RWPE2 (cell line): ENCODE measurements around the gene SDK2.

Source experiments
- ATAC-seq: fragments of 200-7000 bp; cut with Tn5 transposase; 3 replicates; pipeline ENCODE4 v1.9.1; 2021; ENCODE audit warnings: low read depth
- DNase-seq: peaks from one replicate; pipeline ENCODE4 v3.0.0-alpha.2; 2020; ENCODE audit warnings: low spot score
- H3K27ac ChIP-seq: fragments of 450-650 bp; 2 replicates; pipeline ENCODE4 v1.5.1; 2017; ENCODE audit warnings: mild to moderate bottlenecking; ENCODE audit not compliant: poor library complexity, severe bottlenecking
- H3K27me3 ChIP-seq: fragments of 250-450 bp; sonication (Bioruptor Pico); 2 replicates; pipeline ENCODE4 v1.5.1; 2021; ENCODE audit warnings: mild to moderate bottlenecking, moderate library complexity; ENCODE audit not compliant: insufficient read depth, poor library complexity, severe bottlenecking
- H3K36me3 ChIP-seq: fragments of 250-450 bp; sonication (Bioruptor Pico); 2 replicates; pipeline ENCODE4 v1.5.1; 2020; ENCODE audit warnings: low read depth, mild to moderate bottlenecking, moderate library complexity
- H3K4me1 ChIP-seq: fragments of 250-450 bp; sonication (Bioruptor Pico); 2 replicates; pipeline ENCODE4 v1.5.1; 2021; ENCODE audit warnings: mild to moderate bottlenecking, moderate library complexity; ENCODE audit not compliant: insufficient read depth, poor library complexity, severe bottlenecking
- H3K4me3 ChIP-seq: fragments of 250-450 bp; sonication (Bioruptor Pico); 2 replicates; pipeline ENCODE4 v1.5.1; 2021; ENCODE audit warnings: mild to moderate bottlenecking, moderate library complexity; ENCODE audit not compliant: severe bottlenecking
- H3K9me3 ChIP-seq: fragments of 250-450 bp; sonication (Bioruptor Pico); 2 replicates; pipeline ENCODE4 v1.5.1; 2021; ENCODE audit warnings: mild to moderate bottlenecking, moderate library complexity; ENCODE audit not compliant: severe bottlenecking
- TF ChIP-seq, protein P1 (sequence below): fragments of 450-650 bp; IDR thresholded peaks from one replicate; pipeline ENCODE4 v1.5.1; 2017; ENCODE audit warnings: mild to moderate bottlenecking, moderate library complexity; ENCODE audit not compliant: poor library complexity, severe bottlenecking

The SDK2 gene

DNA sequence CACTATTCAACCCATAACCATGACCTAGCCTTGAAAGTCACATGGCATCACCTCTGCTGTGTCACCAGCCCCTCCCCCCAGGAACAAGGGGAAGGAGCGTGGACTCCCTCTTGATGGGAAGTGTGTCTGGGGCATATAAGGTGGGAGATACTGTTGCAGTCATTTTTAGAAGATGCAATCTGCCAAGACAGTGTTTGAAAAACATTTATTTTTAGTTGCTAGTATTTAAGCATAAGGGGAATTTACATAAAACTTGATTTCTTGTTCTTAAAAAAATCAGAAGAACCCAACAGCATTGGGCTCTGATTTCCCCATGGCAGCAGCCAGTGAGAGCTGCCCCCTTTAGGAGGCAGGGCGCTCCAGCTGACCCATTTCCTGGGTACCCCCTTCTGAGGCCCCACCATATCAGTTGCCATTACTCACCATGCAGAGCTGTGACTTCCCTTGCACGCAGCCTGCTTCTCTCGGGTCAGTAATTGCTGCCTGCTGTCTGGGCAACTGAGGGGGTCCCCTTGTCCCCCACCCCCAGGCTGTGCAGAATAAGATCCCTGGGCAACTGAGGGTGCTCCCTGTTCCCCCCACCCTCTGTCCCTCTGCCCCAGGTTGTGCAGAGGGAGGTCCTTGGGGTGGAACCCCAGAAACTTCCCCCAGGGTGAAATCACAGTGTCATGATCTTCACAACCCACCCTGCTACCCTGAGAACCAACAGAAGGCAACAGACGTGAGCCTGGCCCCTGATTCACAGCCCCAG is 320.7 kb downstream of the SDK2 start:
- Histone ChIP-seq H3K27me3 (no peaks in the 10 kb centered on the region), H3K9me3 (no peaks in the 10 kb centered on the region), H3K4me3 (no peak overlapping the region), H3K4me1 (peaks cover 9% of the 10 kb centered on the region), H3K27ac (no peak overlapping the region), H3K36me3 (no peaks in the 10 kb centered on the region)
- DNase-seq (no peak), ATAC-seq (no peak)
- TF ChIP-seq, protein P1, sequence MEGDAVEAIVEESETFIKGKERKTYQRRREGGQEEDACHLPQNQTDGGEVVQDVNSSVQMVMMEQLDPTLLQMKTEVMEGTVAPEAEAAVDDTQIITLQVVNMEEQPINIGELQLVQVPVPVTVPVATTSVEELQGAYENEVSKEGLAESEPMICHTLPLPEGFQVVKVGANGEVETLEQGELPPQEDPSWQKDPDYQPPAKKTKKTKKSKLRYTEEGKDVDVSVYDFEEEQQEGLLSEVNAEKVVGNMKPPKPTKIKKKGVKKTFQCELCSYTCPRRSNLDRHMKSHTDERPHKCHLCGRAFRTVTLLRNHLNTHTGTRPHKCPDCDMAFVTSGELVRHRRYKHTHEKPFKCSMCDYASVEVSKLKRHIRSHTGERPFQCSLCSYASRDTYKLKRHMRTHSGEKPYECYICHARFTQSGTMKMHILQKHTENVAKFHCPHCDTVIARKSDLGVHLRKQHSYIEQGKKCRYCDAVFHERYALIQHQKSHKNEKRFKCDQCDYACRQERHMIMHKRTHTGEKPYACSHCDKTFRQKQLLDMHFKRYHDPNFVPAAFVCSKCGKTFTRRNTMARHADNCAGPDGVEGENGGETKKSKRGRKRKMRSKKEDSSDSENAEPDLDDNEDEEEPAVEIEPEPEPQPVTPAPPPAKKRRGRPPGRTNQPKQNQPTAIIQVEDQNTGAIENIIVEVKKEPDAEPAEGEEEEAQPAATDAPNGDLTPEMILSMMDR = no peak

DNA sequence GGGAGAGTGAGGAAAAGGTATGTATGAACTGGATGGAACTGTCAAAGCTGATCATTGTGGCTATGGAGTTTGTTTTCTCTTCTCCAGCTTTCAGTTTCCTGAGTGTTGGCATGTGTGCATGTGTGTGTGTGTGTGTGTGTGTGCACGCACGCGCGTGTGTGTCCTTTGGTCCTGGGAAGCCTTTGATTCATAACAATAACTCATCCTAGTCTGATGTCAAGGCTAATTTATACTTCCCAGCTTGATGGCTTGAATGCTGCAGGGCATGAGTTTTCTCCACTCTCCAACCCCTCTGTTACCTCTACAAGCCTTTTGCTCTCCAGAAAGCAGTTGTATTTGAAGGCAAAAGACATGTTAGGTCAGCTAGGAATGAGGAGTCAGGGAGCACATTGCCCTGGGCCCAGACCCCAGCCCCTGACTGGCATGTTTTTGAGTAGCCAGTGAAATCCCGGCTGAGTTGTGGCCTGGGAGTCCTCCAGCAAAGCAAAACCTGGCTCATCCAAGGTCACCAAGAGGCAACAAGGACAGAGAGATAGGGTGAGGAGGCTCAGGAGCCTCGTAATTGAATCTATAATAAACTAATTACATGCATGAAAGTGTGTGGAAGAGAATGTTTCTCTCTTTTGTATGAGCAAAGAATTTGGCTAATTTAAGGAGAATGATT is 323.5 kb downstream of the SDK2 start:
- no peaks in the 10 kb centered on the region for H3K36me3 ChIP-seq
- no peaks in the 10 kb centered on the region for H3K9me3 ChIP-seq
- H3K27ac ChIP-seq = no peak overlapping the region
- peaks cover 9% of the 10 kb centered on the region for H3K4me1 ChIP-seq
- H3K27me3 ChIP-seq = no peaks in the 10 kb centered on the region
- ATAC-seq (no peak), DNase-seq (no peak)
- no peak overlapping the region for H3K4me3 ChIP-seq
- TF ChIP-seq, protein P1 = no peak

DNA sequence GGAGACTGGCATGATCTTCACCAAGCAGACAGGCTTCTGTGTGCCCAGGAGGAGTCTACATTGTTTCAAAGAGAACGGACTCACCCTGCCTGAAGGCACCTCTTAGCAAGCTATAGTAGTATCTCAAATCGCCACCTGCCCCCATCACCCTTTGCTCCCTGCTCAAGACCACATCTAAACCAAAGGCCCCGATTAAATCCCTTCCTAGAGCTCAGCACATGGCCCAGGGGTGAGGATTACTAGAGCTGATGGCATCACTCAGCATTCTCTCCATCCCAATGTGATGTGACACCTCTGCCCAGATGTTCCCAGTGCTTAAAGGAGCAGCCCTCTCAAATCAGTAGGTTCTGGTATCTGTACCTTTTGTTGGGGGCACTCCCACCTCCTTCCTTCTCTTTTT is 324.5 kb downstream of the SDK2 start:
- no peaks in the 10 kb centered on the region for H3K27me3 ChIP-seq
- TF ChIP-seq, protein P1 = no peak
- ATAC-seq (no peak), DNase-seq (no peak)
- peaks cover 14% of the 10 kb centered on the region for H3K4me1 ChIP-seq
- no peaks in the 10 kb centered on the region for H3K36me3 ChIP-seq
- H3K4me3 ChIP-seq = no peak overlapping the region
- H3K27ac ChIP-seq = no peak overlapping the region
- no peaks in the 10 kb centered on the region for H3K9me3 ChIP-seq

DNA sequence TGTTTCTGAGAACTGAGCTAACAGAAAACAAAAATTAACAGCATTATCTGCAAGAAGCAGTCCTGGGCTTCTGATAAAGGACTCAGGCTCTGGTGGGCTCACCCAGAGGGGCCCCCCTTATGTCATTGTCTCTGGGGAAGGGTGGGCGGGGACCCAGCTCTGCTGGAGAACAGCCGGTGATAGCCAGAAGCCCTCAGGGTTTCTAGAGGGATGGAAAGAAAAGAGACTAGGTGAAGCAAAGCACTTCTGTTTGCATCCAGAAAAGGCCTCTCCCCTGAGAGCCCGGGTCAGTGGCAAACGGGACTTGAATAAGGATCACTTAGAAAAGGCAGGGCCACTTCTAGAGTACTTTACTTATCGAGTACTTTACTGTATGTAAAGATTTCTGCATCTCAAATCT is 325.4 kb downstream of the SDK2 start:
- ATAC-seq (no peak), DNase-seq (no peak)
- H3K27ac ChIP-seq = no peak overlapping the region
- no peaks in the 10 kb centered on the region for H3K9me3 ChIP-seq
- no peak overlapping the region for H3K4me3 ChIP-seq
- H3K4me1 ChIP-seq = peaks cover 9% of the 10 kb centered on the region
- no peaks in the 10 kb centered on the region for H3K27me3 ChIP-seq
- TF ChIP-seq, protein P1 = no peak
- no peaks in the 10 kb centered on the region for H3K36me3 ChIP-seq

DNA sequence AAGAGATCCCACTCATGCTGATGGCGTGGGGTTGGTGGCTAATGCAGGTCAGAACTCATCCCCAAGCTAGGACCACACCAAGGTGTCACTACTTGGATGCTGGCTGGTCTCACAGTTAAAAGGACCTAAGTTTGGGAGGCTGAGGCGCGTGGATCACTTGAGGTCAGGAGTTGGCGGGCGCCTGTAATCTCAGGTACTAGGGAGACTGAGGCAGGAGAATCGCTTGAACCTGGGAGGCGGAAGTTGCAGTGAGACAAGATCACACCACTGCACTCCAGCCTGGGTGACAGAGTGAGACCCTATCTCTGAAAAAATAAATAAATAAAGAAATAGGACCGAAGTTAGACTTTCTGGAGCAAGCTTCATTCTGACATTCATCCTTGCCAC is 325.8 kb downstream of the SDK2 start:
- H3K4me3 ChIP-seq = no peak overlapping the region
- no peak for DNase-seq
- no peaks in the 10 kb centered on the region for H3K36me3 ChIP-seq
- H3K27me3 ChIP-seq = no peaks in the 10 kb centered on the region
- H3K27ac ChIP-seq = no peak overlapping the region
- ATAC-seq = no peak
- no peaks in the 10 kb centered on the region for H3K9me3 ChIP-seq
- TF ChIP-seq, protein P1 = no peak
- H3K4me1 ChIP-seq = peaks cover 6% of the 10 kb centered on the region
